Kidney (tissue), 14 donors: ENCODE data around the gene KRTAP1-4. TPM values are rescaled to one million over a fixed set of nuclear protein-coding genes. Genes with fewer than 3 reads are reported as not detected.
A peak's percentile ranks its signal among the peaks of the same experiment; 100 is the strongest.
"Not testable (repeated sequence)": the region's sequence is repeated elsewhere in the genome, so short reads cannot be mapped to it uniquely, and the experiment has no call there.

Source experiments
- DNase-seq, 5 donors: peaks; one replicate each; pipeline ENCODE4 v3.0.0-alpha.2; 2013 to 2020
- FAIRE-seq: peaks from 2 replicates; lab custom pipeline; 2012; peaks lifted over from hg19 to GRCh38; lab: Jason Lieb, UNC
- H3K27ac ChIP-seq, 2 donors: one replicate each; pipeline ENCODE4 v1.7.0; 2013; ENCODE audit warnings: low read depth in 2 of 2, low read length in 2 of 2, inconsistent platforms in 1 of 2
- H3K27me3 ChIP-seq: one replicate; pipeline ENCODE4 v1.7.1; 2013; ENCODE audit warnings: low read length, inconsistent platforms; ENCODE audit not compliant: control insufficient read depth, insufficient read depth
- H3K36me3 ChIP-seq, 3 donors: one replicate each; pipeline versions ENCODE4 v1.7.0 to v1.7.1; 2013; ENCODE audit warnings: low read length in 3 of 3, control low read depth in 1 of 3, inconsistent platforms in 1 of 3; ENCODE audit not compliant: insufficient read depth in 3 of 3, control insufficient read depth in 2 of 3
- H3K4me1 ChIP-seq, 3 donors: one replicate each; pipeline versions ENCODE4 v1.7.0 to v1.7.1; 2013; ENCODE audit warnings: low read length in 3 of 3, inconsistent platforms in 1 of 3, low read depth in 1 of 3; ENCODE audit not compliant: control insufficient read depth in 2 of 3, insufficient read depth in 2 of 3
- H3K4me3 ChIP-seq, 3 donors: one replicate each; pipeline versions ENCODE4 v1.7.0 to v1.8.1; 2013; ENCODE audit warnings: low read length in 3 of 3, control low read depth in 1 of 3, inconsistent platforms in 1 of 3
- H3K9ac ChIP-seq, 3 donors: one replicate each; pipeline versions ENCODE4 v1.7.0 to v1.7.1; 2013; ENCODE audit warnings: low read length in 3 of 3, control low read depth in 1 of 3, inconsistent platforms in 1 of 3
- H3K9me3 ChIP-seq, 3 donors: one replicate each; pipeline versions ENCODE4 v1.7.0 to v1.7.1; 2013; ENCODE audit warnings: low read length in 3 of 3, control low read depth in 1 of 3, inconsistent platforms in 1 of 3; ENCODE audit not compliant: control insufficient read depth in 2 of 3, insufficient read depth in 1 of 3
- intact Hi-C: fragments of 100-400 bp; cut with DNase I; formaldehyde crosslinking; loops from one replicate; pipeline ENCODE4 v1.11.1; 2022
- polyA plus RNA-seq: library from polyadenylated mRNA; stranded (reverse); fragments of 350-450 nt; fragmentation: Illumina TruSeq; extraction: RNeasy Lipid Tissue Mini Kit (QIAGEN cat#74804); gene quantifications from one replicate; pipeline ENCODE4 v1.2.3, GENCODE V29; 2014; ENCODE audit warnings: low read depth, low replicate concordance; ENCODE audit not compliant: insufficient read depth
- total RNA-seq: library from RNA; stranded (reverse); fragmentation: NEBNext Ultra II Directional; extraction: Animal tissue kit (Norgen Biotek cat#: 25700); gene quantifications from one replicate; pipeline ENCODE4 v1.2.1, GENCODE V29; 2021
- TF ChIP-seq, protein P1 (sequence below): IDR thresholded peaks from 3 replicates; pipeline ENCODE4 v1.5.1; 2012; ENCODE audit warnings: mild to moderate bottlenecking, moderate library complexity, borderline replicate concordance; ENCODE audit not compliant: insufficient read depth; ENCODE audit errors: extremely low read depth
- donor health status: control.
- donor health status: control.
- donor health status: control.
- donor health status: control.
- donor health status: control.
- donor health status: DM: yes; HTN: yes; CAD: no.
- donor health status: Normal renal cell carcinoma (clear cell type).

The KRTAP1-4 gene
- total and polyA plus RNA-seq, 2 donors from 2014 or later: not detected

- intact Hi-C loops: no loop called here
- no peaks in the 10 kb centered on the region for H3K9me3 ChIP-seq
- no peak overlapping the region for H3K4me3 ChIP-seq
- no peaks in the 10 kb centered on the region for H3K36me3 ChIP-seq
- TF ChIP-seq, protein P1, sequence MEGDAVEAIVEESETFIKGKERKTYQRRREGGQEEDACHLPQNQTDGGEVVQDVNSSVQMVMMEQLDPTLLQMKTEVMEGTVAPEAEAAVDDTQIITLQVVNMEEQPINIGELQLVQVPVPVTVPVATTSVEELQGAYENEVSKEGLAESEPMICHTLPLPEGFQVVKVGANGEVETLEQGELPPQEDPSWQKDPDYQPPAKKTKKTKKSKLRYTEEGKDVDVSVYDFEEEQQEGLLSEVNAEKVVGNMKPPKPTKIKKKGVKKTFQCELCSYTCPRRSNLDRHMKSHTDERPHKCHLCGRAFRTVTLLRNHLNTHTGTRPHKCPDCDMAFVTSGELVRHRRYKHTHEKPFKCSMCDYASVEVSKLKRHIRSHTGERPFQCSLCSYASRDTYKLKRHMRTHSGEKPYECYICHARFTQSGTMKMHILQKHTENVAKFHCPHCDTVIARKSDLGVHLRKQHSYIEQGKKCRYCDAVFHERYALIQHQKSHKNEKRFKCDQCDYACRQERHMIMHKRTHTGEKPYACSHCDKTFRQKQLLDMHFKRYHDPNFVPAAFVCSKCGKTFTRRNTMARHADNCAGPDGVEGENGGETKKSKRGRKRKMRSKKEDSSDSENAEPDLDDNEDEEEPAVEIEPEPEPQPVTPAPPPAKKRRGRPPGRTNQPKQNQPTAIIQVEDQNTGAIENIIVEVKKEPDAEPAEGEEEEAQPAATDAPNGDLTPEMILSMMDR: no peak
- H3K27me3 ChIP-seq: no peaks in the 10 kb centered on the region
- no peak overlapping the region for H3K27ac ChIP-seq
- no peak for DNase-seq
- FAIRE-seq: no peak
- H3K9ac ChIP-seq: no peak overlapping the region
- no peaks in the 10 kb centered on the region for H3K4me1 ChIP-seq
Observed at GRCh38 chr17:41061964-41062363, 32.0 kb upstream of the KRTAP1-4 start.

DNA sequence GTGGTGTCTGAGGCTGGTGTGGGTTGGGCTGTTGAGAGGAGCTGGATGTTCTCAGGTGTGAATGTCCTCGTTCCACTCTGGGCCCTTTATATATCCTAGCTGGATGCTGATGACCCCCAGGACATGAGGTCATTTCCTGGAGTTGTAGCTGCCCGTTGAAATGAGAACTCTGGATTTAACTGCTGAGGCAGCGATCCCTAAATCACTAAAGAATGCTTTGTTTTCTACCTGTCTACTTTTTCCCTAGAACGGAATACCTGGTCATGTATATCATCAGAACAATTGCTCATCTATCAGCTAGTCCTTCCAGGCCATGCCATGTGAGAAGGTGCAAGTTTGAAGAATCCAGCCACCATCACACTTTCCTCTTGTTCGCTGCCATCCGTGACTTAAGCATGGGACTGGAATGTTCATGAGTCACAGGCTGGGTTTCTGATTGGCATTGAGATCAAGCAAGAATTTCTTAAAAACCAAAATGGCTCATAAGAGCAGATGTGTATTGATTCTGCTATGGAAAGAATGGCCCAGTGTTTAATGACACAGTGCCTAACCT, 30.1 kb upstream of the KRTAP1-4 start, which contains the start of gene KRTAP2-3:
TSS of gene KRTAP2-3 (minus strand) at position 63 of the 553 bp plus-strand sequence. CDS start 64 bp downstream, outside the sequence.
- H3K4me1 ChIP-seq: no peaks in the 10 kb centered on the region
- FAIRE-seq: no peak
- H3K4me3 ChIP-seq: no peak within 1 kb of the TSS
- no peak within 1 kb of the TSS for H3K27ac ChIP-seq
- no peaks in the 10 kb centered on the region for H3K9me3 ChIP-seq
- TF ChIP-seq, protein P1: no peak
- no peak within 1 kb of the TSS for H3K9ac ChIP-seq
- no peaks in the 10 kb centered on the region for H3K36me3 ChIP-seq
- no peaks in the 10 kb centered on the region for H3K27me3 ChIP-seq
- intact Hi-C loops: no loop called here
- DNase-seq: peak in 2 of 5 donors; percentile 8 to 14

- H3K36me3 ChIP-seq, H3K27me3 ChIP-seq, H3K9me3 ChIP-seq, intact Hi-C loops, H3K4me1 ChIP-seq, H3K9ac ChIP-seq, FAIRE-seq, H3K27ac ChIP-seq, H3K4me3 ChIP-seq: not testable (repeated sequence)
- peak in 1 of 5 donors; percentile 12 for DNase-seq
Observed at GRCh38 chr17:41059276-41060051, 29.5 kb upstream of the KRTAP1-4 start.

- FAIRE-seq: no peak
- intact Hi-C loops: no loop called here
Observed at GRCh38 chr17:41058741-41059140, 28.7 kb upstream of the KRTAP1-4 start.

More at GRCh38 chr17:41058741-41059140, 28.7 kb upstream of the KRTAP1-4 start:
- H3K36me3 ChIP-seq: no peaks in the 10 kb centered on the region
- no peak for DNase-seq
- H3K9ac ChIP-seq: no peak overlapping the region
- TF ChIP-seq, protein P1: no peak
- no peak overlapping the region for H3K27ac ChIP-seq
- no peaks in the 10 kb centered on the region for H3K4me1 ChIP-seq
- no peaks in the 10 kb centered on the region for H3K27me3 ChIP-seq
- no peak overlapping the region for H3K4me3 ChIP-seq
- H3K9me3 ChIP-seq: no peaks in the 10 kb centered on the region
